Stimulated activated CD4-positive, alpha-beta T cell treated with anti-CD3 and anti-CD28 coated beads, Interleukin-2, amount 100 ng/mL, for 4 hours (primary cell): Measurements from ENCODE around the gene KCNN2.
"Not testable (repeated sequence)": the region's sequence is repeated elsewhere in the genome, so short reads cannot be mapped to it uniquely, and the experiment has no call there.

Experiments used
- DNase-seq: peaks from one replicate; pipeline ENCODE4 v3.0.0-alpha.2; 2020; ENCODE audit warnings: low read depth

The KCNN2 gene

GRCh38 chr5:114419959-114420358, 58.1 kb downstream of the KCNN2 start:
- DNase-seq, result no peak

DNA sequence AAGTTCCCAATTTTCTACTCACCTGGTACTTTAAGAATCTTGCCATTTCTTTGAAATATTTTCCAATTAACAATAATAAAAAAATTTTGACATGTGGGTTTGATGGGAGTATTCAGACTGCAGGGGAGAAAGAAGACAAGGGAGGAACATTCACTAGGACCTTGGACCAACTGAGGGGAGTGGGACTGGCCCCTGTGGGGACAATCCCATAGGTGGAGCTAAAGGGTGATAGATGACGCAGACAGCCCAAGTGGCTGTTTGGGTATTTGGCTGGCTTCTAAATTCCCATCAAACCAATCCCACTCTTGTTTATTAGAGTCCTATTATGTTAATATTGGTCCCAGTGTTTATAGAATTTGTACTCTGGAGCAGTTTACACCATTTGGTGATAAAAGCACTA, 65.3 kb downstream of the KCNN2 start:
- no peak for DNase-seq

DNA sequence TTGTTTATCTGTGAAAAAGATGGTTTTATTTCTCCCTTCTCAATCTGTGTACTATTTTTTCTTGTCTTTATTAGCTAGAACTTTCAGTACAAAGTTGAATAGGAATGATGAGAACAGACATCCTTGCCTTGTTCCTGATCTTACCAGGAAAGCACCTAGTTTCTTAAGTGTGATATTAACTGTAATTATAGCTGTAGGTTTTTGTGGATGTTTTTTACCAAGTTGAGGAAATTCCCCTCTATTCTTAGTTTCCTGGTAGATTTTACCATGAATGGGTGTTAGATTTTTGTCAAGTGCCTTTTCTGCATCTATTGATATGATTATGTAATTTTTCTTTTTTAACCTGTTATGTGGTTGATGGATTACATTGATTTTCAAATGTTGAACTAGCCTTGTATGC, 68.7 kb downstream of the KCNN2 start:
- DNase-seq, result no peak

DNA sequence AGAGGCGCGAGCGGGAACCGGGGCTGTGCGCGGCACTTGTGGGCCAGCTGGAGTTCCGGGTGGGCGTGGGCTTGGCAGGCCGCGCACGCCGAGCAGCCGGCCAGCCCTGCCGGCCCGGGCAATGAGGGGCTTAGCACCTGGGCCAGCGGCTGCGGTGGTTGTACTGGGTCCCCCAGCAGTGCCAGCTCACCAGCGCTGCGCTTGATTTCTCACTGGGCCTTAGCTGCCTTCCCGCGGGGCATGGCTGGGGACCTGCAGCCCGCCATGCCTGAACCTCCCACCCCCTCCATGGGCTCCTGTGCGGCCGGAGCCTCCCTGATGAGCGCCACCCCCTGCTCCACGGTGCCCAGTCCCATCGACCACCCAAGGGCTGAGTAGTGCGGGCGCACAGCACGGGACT, 70.8 kb downstream of the KCNN2 start:
- DNase-seq, result not testable (repeated sequence)

- DNase-seq, result no peak
Observed at GRCh38 chr5:114434396-114435219, 72.7 kb downstream of the KCNN2 start.

- DNase-seq, result no peak
Observed at GRCh38 chr5:114435220-114435481, 73.3 kb downstream of the KCNN2 start.

- no peak for DNase-seq
Observed at GRCh38 chr5:114435885-114436299, 74.0 kb downstream of the KCNN2 start.

DNA sequence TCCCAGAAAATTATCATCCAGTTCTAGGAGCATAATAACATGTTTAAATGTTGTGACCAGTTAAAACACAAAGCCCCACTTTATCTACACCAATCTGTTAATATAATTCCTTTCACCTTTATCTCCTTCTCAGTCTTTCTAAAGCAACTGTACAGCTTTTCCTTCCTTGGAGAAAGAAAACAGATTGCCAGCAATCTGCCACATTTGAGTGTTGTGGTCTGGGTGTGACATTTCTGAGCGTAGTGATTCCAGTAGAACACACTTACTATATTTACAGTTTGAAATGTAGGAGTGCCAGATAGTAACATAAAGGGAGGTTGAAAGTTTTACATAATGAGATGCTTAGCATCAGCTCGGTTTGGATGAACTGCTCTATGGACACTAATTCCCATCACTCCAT, 76.1 kb downstream of the KCNN2 start:
- DNase-seq, result no peak

- no peak for DNase-seq
Observed at GRCh38 chr5:114438471-114438870, 76.6 kb downstream of the KCNN2 start.

- no peak for DNase-seq
Observed at GRCh38 chr5:114447084-114447773, 85.4 kb downstream of the KCNN2 start.

GRCh38 chr5:114448481-114448880, 86.6 kb downstream of the KCNN2 start:
- no peak for DNase-seq

DNA sequence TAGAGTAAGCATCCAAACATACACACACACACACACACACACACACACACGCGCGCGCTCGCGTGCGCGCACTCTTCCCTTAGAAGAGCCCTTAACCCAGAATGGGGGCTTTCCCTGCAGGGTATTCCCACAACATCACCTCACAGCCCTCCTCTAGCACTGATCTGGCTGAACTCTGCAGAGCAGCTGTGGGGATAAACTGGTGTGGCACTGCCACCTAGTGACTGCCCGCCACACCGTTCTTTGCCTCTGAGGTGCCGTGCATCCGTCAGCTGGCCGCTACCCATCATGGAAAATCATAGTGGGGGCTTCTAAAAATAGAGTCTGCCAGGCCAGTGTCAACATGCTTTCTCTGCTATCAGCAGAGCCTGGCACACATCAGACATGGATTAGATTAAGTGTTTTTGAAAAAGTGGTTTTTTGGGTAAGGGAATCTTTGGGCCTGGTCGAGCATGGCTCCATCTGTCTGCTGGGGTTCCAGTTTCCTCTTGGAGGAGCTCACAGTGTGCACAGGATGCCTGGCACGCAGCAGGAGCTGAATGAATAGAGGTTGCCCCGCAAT, 88.1 kb downstream of the KCNN2 start:
- no peak for DNase-seq

- no peak for DNase-seq
Observed at GRCh38 chr5:114450437-114450836, 88.6 kb downstream of the KCNN2 start.

DNA sequence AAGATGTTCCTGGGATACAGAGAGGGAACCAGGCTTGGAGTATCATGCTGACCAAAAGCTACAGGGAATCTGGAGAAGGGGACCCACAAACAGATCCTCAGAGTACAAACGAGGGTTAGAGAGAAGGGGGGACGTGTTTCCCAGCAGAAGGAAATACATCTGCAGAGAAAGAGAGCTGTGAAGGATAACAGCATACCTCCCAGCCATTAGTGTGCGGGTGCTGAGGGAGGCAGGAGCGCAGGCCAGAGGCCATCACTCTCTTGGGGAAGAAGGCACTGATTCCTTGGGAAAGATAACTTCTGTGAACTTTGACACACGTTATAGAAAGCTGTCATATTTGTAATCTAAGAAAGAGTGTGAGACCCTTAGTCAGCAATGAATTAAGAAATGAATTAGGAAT, 96.9 kb downstream of the KCNN2 start:
- DNase-seq, result no peak

- DNase-seq, result no peak
Observed at GRCh38 chr5:114467171-114467570, 105.3 kb downstream of the KCNN2 start.

- DNase-seq, result no peak
Observed at GRCh38 chr5:114467729-114468128, 105.9 kb downstream of the KCNN2 start.

GRCh38 chr5:114469372-114469771, 107.5 kb downstream of the KCNN2 start:
- DNase-seq, result no peak

- DNase-seq, result no peak
Observed at GRCh38 chr5:114471529-114471928, 109.7 kb downstream of the KCNN2 start.

- DNase-seq, result no peak
Observed at GRCh38 chr5:114473541-114473940, 111.7 kb downstream of the KCNN2 start.

DNA sequence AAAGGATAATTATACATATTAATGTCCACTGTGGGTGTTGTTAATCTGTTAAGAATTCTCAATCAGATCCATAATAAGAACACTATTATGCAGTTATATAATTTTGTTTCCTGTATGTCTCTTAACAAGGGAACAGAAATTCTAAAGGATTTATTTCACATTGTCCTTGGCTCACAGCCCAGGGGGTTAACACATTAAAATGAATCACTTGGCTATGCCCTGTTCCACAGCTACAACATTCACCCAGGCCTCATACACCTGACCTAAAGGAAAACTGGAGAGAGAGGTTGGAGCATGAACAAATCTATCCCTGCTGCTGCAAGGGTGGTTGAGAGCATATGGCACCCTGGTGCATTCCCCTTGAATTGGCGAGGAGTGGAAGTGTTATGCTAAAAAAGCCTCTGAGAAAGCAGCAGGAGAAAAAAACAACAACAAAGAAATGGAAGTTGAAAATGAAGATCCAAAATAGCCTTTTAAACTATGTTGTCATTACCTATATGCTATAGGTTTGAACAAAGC, 116.0 kb downstream of the KCNN2 start:
- no peak for DNase-seq

DNA sequence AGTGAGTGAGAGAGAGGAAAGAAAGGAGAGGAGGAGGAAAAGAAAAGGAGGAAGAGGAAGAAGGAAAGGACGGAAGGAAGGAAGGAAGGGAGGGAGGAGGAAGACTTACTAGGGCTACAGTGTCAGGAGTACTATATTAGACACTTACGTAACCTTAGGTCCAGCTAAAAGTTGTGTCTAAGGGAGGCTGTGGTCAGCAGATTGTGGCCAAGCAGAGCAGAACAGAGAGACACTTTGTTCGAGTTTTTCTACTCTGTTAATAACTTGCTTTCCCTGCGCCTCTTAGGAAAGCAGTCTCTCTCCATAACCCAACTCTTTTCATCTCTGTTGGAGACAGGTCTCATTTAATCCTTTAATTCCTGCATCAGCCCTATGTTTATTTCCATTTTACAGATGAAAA, 138.9 kb downstream of the KCNN2 start:
- no peak for DNase-seq

DNA sequence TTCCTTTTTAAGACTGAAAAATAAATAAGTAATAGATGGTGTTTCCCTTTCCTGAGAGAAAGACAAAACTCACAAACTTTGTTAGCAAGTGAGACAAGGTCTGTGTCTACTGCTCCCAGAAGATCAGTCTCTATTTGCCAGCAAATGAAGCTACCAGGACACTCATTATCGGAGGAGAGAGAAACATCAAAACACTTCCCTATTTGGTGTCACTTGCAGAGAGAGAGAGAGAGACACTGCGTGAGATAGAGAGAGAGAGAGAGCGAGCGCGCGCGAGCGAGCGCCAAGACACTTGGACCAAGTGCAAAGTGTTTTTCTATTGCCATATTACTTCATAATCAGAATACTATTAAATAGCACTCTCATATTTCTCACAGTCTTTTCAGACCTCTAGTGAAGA, 142.7 kb downstream of the KCNN2 start:
- DNase-seq, result no peak

- no peak for DNase-seq
Observed at GRCh38 chr5:114524221-114524620, 162.4 kb downstream of the KCNN2 start.
